ENCODE data around the gene TTC23L. TPM values are rescaled to one million over a fixed set of nuclear protein-coding genes. Genes with fewer than 3 reads are reported as not detected.

TTC23L gene
- total RNA-seq, 1 experiment from 2014 or later = 0.54 TPM

- intact Hi-C loops (cut with micrococcal nuclease; ENCODE audit: unreplicated experiment) = no loop called here
- CTCF ChIA-PET = interaction anchor here (0.5 kb wide), 1 partner anchor 57 kb away, joined by 7 read pairs; no protein-coding TSS in a partner anchor
- no TSS peak for BruUV-seq (replicated peaks)
- DNase-seq = no peak
- no peak for TF ChIP-seq CTCF (IDR thresholded peaks at IDR 0.05; ENCODE audit: unreplicated experiment)
- Mint-ChIP-seq H3K36me3 (ENCODE audit: insufficient read depth, unreplicated experiment) (peaks cover 20% of the 10 kb centered on the region), H3K27ac (ENCODE audit: unreplicated experiment) (no peak overlapping the region), H3K4me1 (ENCODE audit: low read depth, unreplicated experiment) (no peaks in the 10 kb centered on the region), H3K9me3 (ENCODE audit: low read depth, unreplicated experiment) (no peaks in the 10 kb centered on the region), H3K27me3 (ENCODE audit: unreplicated experiment) (no peaks in the 10 kb centered on the region), H3K4me3 (ENCODE audit: low read depth, unreplicated experiment) (no peak overlapping the region)
Measured at GRCh38 chr5:34802834-34803563, 36.0 kb upstream of the TTC23L start.

GRCh38 chr5:34803974-34804732 is 34.8 kb upstream of the TTC23L start:
- H3K4me1 Mint-ChIP-seq (ENCODE audit: low read depth, unreplicated experiment) = no peaks in the 10 kb centered on the region
- DNase-seq = no peak
- H3K36me3 Mint-ChIP-seq (ENCODE audit: insufficient read depth, unreplicated experiment) = peaks cover 20% of the 10 kb centered on the region
- TF ChIP-seq CTCF (IDR thresholded peaks at IDR 0.05; ENCODE audit: unreplicated experiment) = no peak
- no peak overlapping the region for H3K27ac Mint-ChIP-seq (ENCODE audit: unreplicated experiment)
- no TSS peak for BruUV-seq (replicated peaks)
- no peaks in the 10 kb centered on the region for H3K9me3 Mint-ChIP-seq (ENCODE audit: low read depth, unreplicated experiment)
- intact Hi-C loops (cut with micrococcal nuclease; ENCODE audit: unreplicated experiment) = no loop called here
- no peak overlapping the region for H3K4me3 Mint-ChIP-seq (ENCODE audit: low read depth, unreplicated experiment)
- H3K27me3 Mint-ChIP-seq (ENCODE audit: unreplicated experiment) = no peaks in the 10 kb centered on the region
- CTCF ChIA-PET = interaction anchor here (0.5 kb wide), 1 partner anchor 36 kb away, joined by 4 read pairs; no protein-coding TSS in a partner anchor

GRCh38 chr5:34804913-34805312 is 34.1 kb upstream of the TTC23L start:
- intact Hi-C loops (cut with micrococcal nuclease; ENCODE audit: unreplicated experiment) = no loop called here
- Mint-ChIP-seq H3K4me3 (ENCODE audit: low read depth, unreplicated experiment) (no peak overlapping the region), H3K36me3 (ENCODE audit: insufficient read depth, unreplicated experiment) (peaks cover 12% of the 10 kb centered on the region), H3K27ac (ENCODE audit: unreplicated experiment) (no peak overlapping the region), H3K4me1 (ENCODE audit: low read depth, unreplicated experiment) (no peaks in the 10 kb centered on the region), H3K27me3 (ENCODE audit: unreplicated experiment) (no peaks in the 10 kb centered on the region), H3K9me3 (ENCODE audit: low read depth, unreplicated experiment) (no peaks in the 10 kb centered on the region)
- no TSS peak for BruUV-seq (replicated peaks)
- no peak for DNase-seq
- CTCF ChIA-PET = no interaction called here
- TF ChIP-seq CTCF (IDR thresholded peaks at IDR 0.05; ENCODE audit: unreplicated experiment) = no peak

GRCh38 chr5:34806532-34806931 is 32.4 kb upstream of the TTC23L start:
- CTCF ChIA-PET = no interaction called here

More at GRCh38 chr5:34806532-34806931, 32.4 kb upstream of the TTC23L start:
- intact Hi-C loops (cut with micrococcal nuclease; ENCODE audit: unreplicated experiment) = no loop called here
- no peaks in the 10 kb centered on the region for H3K4me1 Mint-ChIP-seq (ENCODE audit: low read depth, unreplicated experiment)
- no peak for TF ChIP-seq CTCF (IDR thresholded peaks at IDR 0.05; ENCODE audit: unreplicated experiment)
- H3K4me3 Mint-ChIP-seq (ENCODE audit: low read depth, unreplicated experiment) = no peak overlapping the region
- H3K27ac Mint-ChIP-seq (ENCODE audit: unreplicated experiment) = no peak overlapping the region
- no peak for DNase-seq
- H3K27me3 Mint-ChIP-seq (ENCODE audit: unreplicated experiment) = no peaks in the 10 kb centered on the region
- no TSS peak for BruUV-seq (replicated peaks)
- peaks cover 12% of the 10 kb centered on the region for H3K36me3 Mint-ChIP-seq (ENCODE audit: insufficient read depth, unreplicated experiment)
- no peaks in the 10 kb centered on the region for H3K9me3 Mint-ChIP-seq (ENCODE audit: low read depth, unreplicated experiment)

All from Calu3 (cell line).